GM12878 (cell line): ENCODE results near the gene PRKAR1A. TPM values are rescaled to one million over a fixed set of nuclear protein-coding genes. Genes with fewer than 3 reads are reported as not detected.
"Not testable (repeated sequence)": the region's sequence is repeated elsewhere in the genome, so short reads cannot be mapped to it uniquely, and the experiment has no call there.

Experiments used
- ATAC-seq: fragments of 200-7000 bp; cut with Tn5 transposase; 3 replicates; pipeline ENCODE4 v1.9.1; 2020; ENCODE audit warnings: mild to moderate bottlenecking, moderate library complexity
- BruUV-seq: library from RNA; stranded (reverse); fragments of 400-500 nt; replicated peaks from 2 replicates; lab custom pipeline; 2021; lab: Mats Ljungman, UMichigan
- CTCF ChIA-PET: fragments of 300-600 bp; sonication (Branson Sonifier 250); formaldehyde crosslinking; extraction: SDS; loops from one replicate; lab custom pipeline; 2021; ENCODE audit warnings: inconsistent platforms; lab: Yijun Ruan, JAX
- POLR2A ChIA-PET: fragments of 350-600 bp; formaldehyde crosslinking; extraction: SDS; loops from one replicate; lab custom pipeline; 2021; ENCODE audit warnings: inconsistent platforms; lab: Charles Lee
- RAD21 ChIA-PET: fragments of 300-600 bp; sonication (Branson Sonifier 250); formaldehyde crosslinking; loops from one replicate; lab custom pipeline; 2023; ENCODE audit warnings: antibody characterized with exemption; ENCODE audit not compliant: unreplicated experiment; lab: Charles Lee
- SMC1A ChIA-PET: fragments of 300-600 bp; sonication (Branson Sonifier 250); formaldehyde crosslinking; loops from one replicate; lab custom pipeline; 2023; ENCODE audit not compliant: unreplicated experiment, uncharacterized antibody; lab: Charles Lee
- DNase-seq: peaks from one replicate; pipeline ENCODE4 v3.0.0-alpha.2; 2011; ENCODE audit warnings: low read depth, low spot score
- FAIRE-seq: peaks from 3 replicates; lab custom pipeline; 2011; peaks lifted over from hg19 to GRCh38; lab: Jason Lieb, UNC
- H2AFZ ChIP-seq: 2 replicates; pipeline ENCODE4 v1.6.0; 2011; ENCODE audit warnings: low read depth, low read length, control low read depth; ENCODE audit not compliant: control insufficient read depth
- H3K27ac ChIP-seq: 2 replicates; pipeline ENCODE4 v1.5.1; 2011; ENCODE audit warnings: control low read depth; ENCODE audit not compliant: control insufficient read depth, insufficient read depth
- H3K27me3 ChIP-seq, 2 experiments: replicated peaks in 1 of 2; 2 replicates each; pipeline versions ENCODE4 v1.6.0 to v1.6.1; 2011; ENCODE audit warnings: low read length in 1 of 2; ENCODE audit not compliant: control insufficient read depth in 2 of 2, insufficient read depth in 2 of 2
- H3K36me3 ChIP-seq, 2 experiments: 2 replicates each; pipeline ENCODE4 v1.5.1; 2011; ENCODE audit warnings: low read length in 1 of 2; ENCODE audit not compliant: control insufficient read depth in 2 of 2, insufficient read depth in 2 of 2
- H3K4me1 ChIP-seq: 2 replicates; pipeline ENCODE4 v1.6.1; 2011; ENCODE audit warnings: mild to moderate bottlenecking, low read length, moderate library complexity, mixed read lengths; ENCODE audit not compliant: control insufficient read depth, insufficient read depth
- H3K4me2 ChIP-seq: 2 replicates; pipeline ENCODE4 v1.6.0; 2011; ENCODE audit warnings: control low read depth; ENCODE audit not compliant: control insufficient read depth, insufficient read depth
- H3K4me3 ChIP-seq: fragments of 200-600 bp; sonication (generic); 2 replicates; pipeline ENCODE4 v1.5.1; 2016
- H3K79me2 ChIP-seq: 2 replicates; pipeline ENCODE4 v1.6.0; 2011; ENCODE audit warnings: low read length; ENCODE audit not compliant: control insufficient read depth, insufficient read depth
- H3K9ac ChIP-seq: 2 replicates; pipeline ENCODE4 v1.8.0; 2011; ENCODE audit warnings: low read length, control low read depth, mixed read lengths; ENCODE audit not compliant: control insufficient read depth, insufficient read depth
- H3K9me3 ChIP-seq: replicated peaks from 3 replicates; pipeline ENCODE4 v1.5.1; 2011; ENCODE audit warnings: mild to moderate bottlenecking, low read length; ENCODE audit not compliant: control insufficient read depth, insufficient read depth
- H4K20me1 ChIP-seq: 2 replicates; pipeline ENCODE4 v1.6.0; 2011; ENCODE audit not compliant: control insufficient read depth, insufficient read depth
- ATF3 ChIP-seq: IDR thresholded peaks from 2 replicates; pipeline ENCODE4 v1.6.1; 2011; ENCODE audit warnings: low read depth, mild to moderate bottlenecking, low read length, moderate library complexity, borderline replicate concordance; ENCODE audit errors: extremely low read depth
- ETV6 ChIP-seq, 2 experiments: fragments of 450-650 bp in 1 of 2; IDR thresholded peaks in 1 of 2; conservative IDR thresholded peaks in 1 of 2; 2 replicates each; pipeline ENCODE4 v1.6.1; 2014; ENCODE audit warnings: antibody characterized with exemption in 1 of 2, borderline replicate concordance in 1 of 2, low read depth in 1 of 2, mild to moderate bottlenecking in 1 of 2, moderate library complexity in 1 of 2
- IRF5 ChIP-seq: fragments of 450-650 bp; IDR thresholded peaks from 2 replicates; pipeline ENCODE4 v1.6.1; 2017; ENCODE audit warnings: borderline replicate concordance
- TAF1 ChIP-seq: IDR thresholded peaks from 2 replicates; pipeline ENCODE4 v1.6.1; 2011; ENCODE audit warnings: mild to moderate bottlenecking, low read depth, low read length, borderline replicate concordance
- USF2 ChIP-seq: IDR thresholded peaks from 2 replicates; pipeline ENCODE4 v1.6.1; 2011; ENCODE audit warnings: low read depth, low read length, improper control_type of control experiment, borderline replicate concordance
- WGBS: methylation state at CpG from one replicate; pipeline ENCODE4 v1.1.6; 2016; ENCODE audit warnings: low lambda C conversion rate; ENCODE audit not compliant: insufficient replicate concordance, insufficient coverage; ENCODE audit errors: missing lambda C conversion rate; 5-methylcytosine and 5-hydroxymethylcytosine counted together
- in situ Hi-C: fragments of 300-500 bp; cut with MboI; formaldehyde crosslinking; loops from 9 replicates; pipeline ENCODE4 v1.14.3; 2018; ENCODE audit warnings: mixed read lengths
- intact Hi-C: fragments of 100-400 bp; cut with micrococcal nuclease; formaldehyde crosslinking; loops from one replicate; pipeline ENCODE4 v1.14.2; 2022; ENCODE audit not compliant: unreplicated experiment
- polyA plus RNA-seq, 11 experiments: library from polyadenylated mRNA; depleted of rRNA in 4 of 11; unstranded in 6 of 11; stranded (reverse) in 5 of 11; fragments of >200 nt; fragmentation: Nextera tagmentation in 4 of 11; fragmentation: Illumina TruSeq in 1 of 11; extraction: Ambion mirVana in 4 of 11; extraction: Trizol in 1 of 11; gene quantifications; 1 replicate in 1 of 11; 2 replicates in 10 of 11; pipeline versions ENCODE4 v1.2.1 to v1.2.3, GENCODE V29; 2011 to 2016; ENCODE audit warnings: inconsistent platforms in 2 of 11, missing spikeins in 2 of 11, low read depth in 1 of 11
- total RNA-seq, 4 experiments: library from RNA; depleted of rRNA in 3 of 4; stranded (reverse); fragments of >200 nt in 3 of 4; fragmentation: Illumina TruSeq in 1 of 4; extraction: Trizol in 1 of 4; gene quantifications; 2 replicates each; pipeline versions ENCODE4 v1.2.1 to v1.2.3, GENCODE V29; 2013 to 2021

Gene PRKAR1A
- total and polyA plus RNA-seq, 10 of the 15 experiments (the other 5 are each of a cell fraction or from before 2014, with no cell fraction given) = 29.1 to 200 (median 125) TPM

GRCh38 chr17:68516732-68517131 is 4.5 kb downstream of the PRKAR1A start:
- Histone ChIP-seq H2AFZ (no peak overlapping the region), H3K9ac (no peak overlapping the region), H4K20me1 (0 out of 2 replicates have a peak, but pooled peaks cover 2% of the 10 kb centered on the region), H3K27me3 (no peaks in the 10 kb centered on the region), H3K79me2 (peaks cover 57% of the 10 kb centered on the region), H3K36me3 (peaks cover 8 to 26% of the 10 kb centered on the region in 2 experiments), H3K27ac (no peak overlapping the region), H3K4me3 (no peak overlapping the region), H3K9me3 (peaks cover 5% of the 10 kb centered on the region; the same call in 1 of the 3 replicates), H3K4me2 (no peak overlapping the region), H3K4me1 (no peaks in the 10 kb centered on the region; the same call in 1 of the 2 replicates)
- no peak for TF ChIP-seq TAF1
- TF ChIP-seq IRF5 = no peak
- TF ChIP-seq ATF3 = no peak
- no peak for TF ChIP-seq USF2
- TF ChIP-seq ETV6 (conservative IDR thresholded peaks at IDR 0.05 in 1 of 2, IDR thresholded peaks at IDR 0.05 in 1 of 2; ENCODE audit: borderline replicate concordance in 1 of 2, low read depth in 1 of 2) = no peak
- ATAC-seq (no peak), FAIRE-seq (no peak), DNase-seq (no peak)
- RAD21 ChIA-PET = interaction anchor here (0.8 to 1.2 kb wide), 2 partner anchors 49 to 50 kb away, joined by 3 read pairs; no protein-coding TSS in a partner anchor
- CTCF ChIA-PET = interaction anchor here (1.3 kb wide), 1 partner anchor 49 kb away, joined by 4 read pairs; no protein-coding TSS in a partner anchor
- POLR2A ChIA-PET = interaction anchor here (2.6 kb wide), 1 partner anchor 20 kb away, joined by 10 read pairs; no protein-coding TSS in a partner anchor
- SMC1A ChIA-PET = interaction anchor here (0.7 to 8.1 kb wide), 2 partner anchors 17 kb away, joined by 4 to 97 read pairs; no protein-coding TSS in a partner anchor
- BruUV-seq = no TSS peak
- intact Hi-C loops = no loop called here
- 100% methylated on average over 1 of the region's 1 CpG for WGBS
- in situ Hi-C loops = no loop called here

- DNase-seq, FAIRE-seq, BruUV-seq, SMC1A ChIA-PET, H3K4me2 ChIP-seq, H2AFZ ChIP-seq, in situ Hi-C loops, H3K4me1 ChIP-seq, H3K27ac ChIP-seq, ATAC-seq, POLR2A ChIA-PET, H3K9ac ChIP-seq, H3K9me3 ChIP-seq, H4K20me1 ChIP-seq, H3K4me3 ChIP-seq, intact Hi-C loops, H3K27me3 ChIP-seq, CTCF ChIA-PET: not testable (repeated sequence)
- Histone ChIP-seq H3K36me3 (peaks cover 8 to 27% of the 10 kb centered on the region in 2 experiments), H3K79me2 (peaks cover 49% of the 10 kb centered on the region)
- RAD21 ChIA-PET = interaction anchor here (1.2 kb wide), 1 partner anchor 50 kb away, joined by 3 read pairs; no protein-coding TSS in a partner anchor
- WGBS = 96% methylated on average over 3 of the region's 3 CpGs
Observed at GRCh38 chr17:68517605-68518004, 5.4 kb downstream of the PRKAR1A start.
